AG10803 (cell line): ENCODE data around the gene USP8.
A peak's percentile ranks its signal among the peaks of the same experiment; 100 is the strongest.
"Not testable (repeated sequence)": the region's sequence is repeated elsewhere in the genome, so short reads cannot be mapped to it uniquely, and the experiment has no call there.

ENCODE experiments used
- DNase-seq: peaks from one replicate; pipeline ENCODE4 v3.0.0; 2010; ENCODE audit warnings: low read depth
- H3K4me3 ChIP-seq: 2 replicates; pipeline ENCODE4 v1.5.1; 2011; ENCODE audit warnings: mild to moderate bottlenecking, low read length, control low read depth
- CTCF ChIP-seq: conservative IDR thresholded peaks from 2 replicates; pipeline ENCODE4 v1.5.1; 2011; ENCODE audit warnings: mild to moderate bottlenecking, low read length, control low read depth, inconsistent platforms

Gene USP8

GRCh38 chr15:50424066-50424890 is at the start of gene USP8:
TSS of gene USP8 (plus strand) at chr15:50424405. CDS start at chr15:50439074, 14,669 bp downstream.
- peak; percentile 96 for DNase-seq
- TF ChIP-seq CTCF: no peak
- H3K4me3 ChIP-seq: peak within 1 kb of the TSS; percentile 98

- DNase-seq: peak; percentile 24
- no peak overlapping the region for H3K4me3 ChIP-seq
- no peak for TF ChIP-seq CTCF
These were observed 46.1 kb upstream of the USP8 start for GRCh38 chr15:50377867-50378751.

GRCh38 chr15:50378776-50379175 is 45.4 kb upstream of the USP8 start:
- H3K4me3 ChIP-seq: no peak overlapping the region
- TF ChIP-seq CTCF: no peak
- no peak for DNase-seq

GRCh38 chr15:50379413-50379812 is 44.8 kb upstream of the USP8 start:
- H3K4me3 ChIP-seq, DNase-seq: not testable (repeated sequence)

- peak; percentile 23 for DNase-seq
- TF ChIP-seq CTCF: no peak
These were observed 44.1 kb upstream of the USP8 start for GRCh38 chr15:50380089-50380488.

GRCh38 chr15:50381438-50381837 is 42.8 kb upstream of the USP8 start:
- peak; percentile 13 for DNase-seq

More at GRCh38 chr15:50380089-50380488, 44.1 kb upstream of the USP8 start:
- no peak overlapping the region for H3K4me3 ChIP-seq

GRCh38 chr15:50382408-50382807 is 41.8 kb upstream of the USP8 start:
- not testable (repeated sequence) for H3K4me3 ChIP-seq, DNase-seq

More at GRCh38 chr15:50381438-50381837, 42.8 kb upstream of the USP8 start:
- TF ChIP-seq CTCF: no peak
- no peak overlapping the region for H3K4me3 ChIP-seq
